GM12865 (cell line): ENCODE data around the gene MZF1.
A peak's percentile ranks its signal among the peaks of the same experiment; 100 is the strongest.

Experiments
- DNase-seq: peaks from one replicate; pipeline ENCODE4 v3.0.0; 2010; ENCODE audit warnings: low read depth
- H3K4me3 ChIP-seq: 2 replicates; pipeline ENCODE4 v1.5.1; 2011; ENCODE audit warnings: mild to moderate bottlenecking, low read depth, low read length, control low read depth
- TF ChIP-seq, protein P1 (sequence below): IDR thresholded peaks from 2 replicates; pipeline ENCODE4 v1.5.1; 2011; ENCODE audit warnings: low read length, control low read depth, low read depth, inconsistent platforms; ENCODE audit not compliant: insufficient read depth; ENCODE audit errors: missing control alignments

MZF1 gene

DNA sequence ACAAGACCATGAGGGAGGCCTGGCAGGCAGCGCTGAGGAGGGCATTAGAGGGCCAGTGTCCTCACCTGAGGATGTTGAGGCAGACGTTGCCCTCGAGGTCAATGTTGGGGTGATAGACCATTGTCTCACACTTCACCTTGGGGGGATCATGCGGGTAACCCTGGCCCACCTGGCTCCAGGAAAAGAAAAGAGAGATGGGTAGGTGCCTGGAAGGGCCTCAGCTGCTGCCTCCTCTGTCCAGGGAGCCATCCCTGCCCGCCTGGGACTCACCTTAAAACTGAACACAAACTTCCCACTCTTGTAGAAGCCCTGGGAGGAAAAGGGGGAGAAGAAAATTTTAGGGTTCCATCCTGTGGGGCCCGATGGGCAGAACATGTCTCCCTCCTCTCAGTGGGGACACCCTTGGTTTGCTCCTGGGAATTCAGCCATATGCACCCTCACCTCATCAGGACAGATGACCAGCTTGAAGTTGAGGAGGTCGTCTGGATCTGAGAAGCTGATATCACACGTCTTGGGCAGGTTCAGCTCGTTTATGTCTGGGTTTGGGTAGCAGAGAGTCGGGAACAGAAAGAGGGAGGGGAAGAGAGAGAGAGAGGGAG lies 16.4 kb downstream of the MZF1 start:
- peak overlapping the region; percentile 81 for H3K4me3 ChIP-seq
- no peak for DNase-seq
- TF ChIP-seq, protein P1, sequence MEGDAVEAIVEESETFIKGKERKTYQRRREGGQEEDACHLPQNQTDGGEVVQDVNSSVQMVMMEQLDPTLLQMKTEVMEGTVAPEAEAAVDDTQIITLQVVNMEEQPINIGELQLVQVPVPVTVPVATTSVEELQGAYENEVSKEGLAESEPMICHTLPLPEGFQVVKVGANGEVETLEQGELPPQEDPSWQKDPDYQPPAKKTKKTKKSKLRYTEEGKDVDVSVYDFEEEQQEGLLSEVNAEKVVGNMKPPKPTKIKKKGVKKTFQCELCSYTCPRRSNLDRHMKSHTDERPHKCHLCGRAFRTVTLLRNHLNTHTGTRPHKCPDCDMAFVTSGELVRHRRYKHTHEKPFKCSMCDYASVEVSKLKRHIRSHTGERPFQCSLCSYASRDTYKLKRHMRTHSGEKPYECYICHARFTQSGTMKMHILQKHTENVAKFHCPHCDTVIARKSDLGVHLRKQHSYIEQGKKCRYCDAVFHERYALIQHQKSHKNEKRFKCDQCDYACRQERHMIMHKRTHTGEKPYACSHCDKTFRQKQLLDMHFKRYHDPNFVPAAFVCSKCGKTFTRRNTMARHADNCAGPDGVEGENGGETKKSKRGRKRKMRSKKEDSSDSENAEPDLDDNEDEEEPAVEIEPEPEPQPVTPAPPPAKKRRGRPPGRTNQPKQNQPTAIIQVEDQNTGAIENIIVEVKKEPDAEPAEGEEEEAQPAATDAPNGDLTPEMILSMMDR, result no peak

GRCh38 chr19:58555920-58556621 lies 17.1 kb downstream of the MZF1 start:
- DNase-seq, result no peak
- TF ChIP-seq, protein P1, result no peak
- H3K4me3 ChIP-seq, result no peak overlapping the region

- no peak for DNase-seq
- TF ChIP-seq, protein P1, result no peak
- peak overlapping the region; percentile 95 for H3K4me3 ChIP-seq
These were observed 17.7 kb downstream of the MZF1 start for GRCh38 chr19:58555369-58555885.

GRCh38 chr19:58554494-58555368 lies 18.4 kb downstream of the MZF1 start, which contains the start of gene CHMP2A:
Gene CHMP2A, minus strand, starts transcription at chr19:58555105. Its CDS starts 893 bp downstream, at chr19:58554212.
- H3K4me3 ChIP-seq, result peak within 1 kb of the TSS; percentile 95
- TF ChIP-seq, protein P1, result no peak
- peak; percentile 99 for DNase-seq

GRCh38 chr19:58553799-58554493 lies 19.2 kb downstream of the MZF1 start:
- H3K4me3 ChIP-seq, result peak overlapping the region; percentile 95
- DNase-seq, result no peak
- TF ChIP-seq, protein P1, result no peak

DNA sequence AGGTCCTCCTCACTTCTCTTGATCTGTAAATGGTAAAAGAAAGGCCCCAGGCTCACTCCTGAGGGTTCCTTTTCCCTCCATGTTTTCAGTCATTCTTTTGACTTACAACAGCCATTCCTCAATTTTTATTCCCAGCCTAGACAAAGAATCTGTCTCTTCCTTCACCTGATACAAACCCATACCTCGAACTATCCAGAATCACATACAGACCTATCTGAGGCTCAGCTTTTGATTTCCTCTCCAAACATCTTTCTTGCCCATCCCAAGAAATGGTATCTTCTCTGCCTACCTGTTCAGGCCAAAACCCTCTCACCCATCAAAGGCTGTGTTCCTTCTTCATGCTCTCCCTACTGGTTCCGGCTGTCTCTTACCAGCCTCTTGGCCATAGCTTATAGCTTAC lies 20.5 kb downstream of the MZF1 start:
- TF ChIP-seq, protein P1, result no peak
- H3K4me3 ChIP-seq, result no peak overlapping the region
- DNase-seq, result no peak
